GM19099 (cell line): ENCODE data around the gene PITPNC1.

Experiments used
- POLR2A ChIP-seq: IDR thresholded peaks from 3 replicates; pipeline ENCODE4 v1.6.1; 2011; ENCODE audit warnings: low read depth; ENCODE audit not compliant: insufficient read length; ENCODE audit errors: extremely low read depth

Gene PITPNC1

GRCh38 chr17:67629971-67630320 is 252.9 kb downstream of the PITPNC1 start:
- no peak for TF ChIP-seq POLR2A

- no peak for TF ChIP-seq POLR2A
Observed at GRCh38 chr17:67632141-67632540, 255.1 kb downstream of the PITPNC1 start.

GRCh38 chr17:67633751-67634211 is 256.7 kb downstream of the PITPNC1 start:
- TF ChIP-seq POLR2A, result no peak

- TF ChIP-seq POLR2A, result no peak
Observed at GRCh38 chr17:67635681-67636080, 258.6 kb downstream of the PITPNC1 start.

GRCh38 chr17:67636312-67636711 is 259.2 kb downstream of the PITPNC1 start:
- no peak for TF ChIP-seq POLR2A

- no peak for TF ChIP-seq POLR2A
Observed at GRCh38 chr17:67636834-67637520, 259.9 kb downstream of the PITPNC1 start.

- no peak for TF ChIP-seq POLR2A
Observed at GRCh38 chr17:67637901-67638641, 261.0 kb downstream of the PITPNC1 start.

GRCh38 chr17:67638871-67639270 is 261.8 kb downstream of the PITPNC1 start:
- TF ChIP-seq POLR2A, result no peak

GRCh38 chr17:67639555-67639954 is 262.5 kb downstream of the PITPNC1 start:
- no peak for TF ChIP-seq POLR2A

- no peak for TF ChIP-seq POLR2A
Observed at GRCh38 chr17:67639979-67640378, 262.9 kb downstream of the PITPNC1 start.

- no peak for TF ChIP-seq POLR2A
Observed at GRCh38 chr17:67642488-67642887, 265.4 kb downstream of the PITPNC1 start.

- TF ChIP-seq POLR2A, result no peak
Observed at GRCh38 chr17:67644061-67644460, 267.0 kb downstream of the PITPNC1 start.

GRCh38 chr17:67646472-67646871 is 269.4 kb downstream of the PITPNC1 start:
- no peak for TF ChIP-seq POLR2A

GRCh38 chr17:67647482-67647881 is 270.4 kb downstream of the PITPNC1 start:
- no peak for TF ChIP-seq POLR2A

- no peak for TF ChIP-seq POLR2A
Observed at GRCh38 chr17:67648032-67648905, 271.2 kb downstream of the PITPNC1 start.

- TF ChIP-seq POLR2A, result no peak
Observed at GRCh38 chr17:67649891-67650290, 272.8 kb downstream of the PITPNC1 start.

GRCh38 chr17:67652433-67652832 is 275.4 kb downstream of the PITPNC1 start:
- no peak for TF ChIP-seq POLR2A
